ENCODE results near the gene EP300.
"Not testable (repeated sequence)": the region's sequence is repeated elsewhere in the genome, so short reads cannot be mapped to it uniquely, and the experiment has no call there.

EP300 gene

GRCh38 chr22:41092023-41092817, at the start of gene EP300:
Gene EP300 (plus strand): TSS chr22:41092592. CDS start chr22:41093005, 413 bp downstream.
- DNase-seq = peak; percentile 83

GRCh38 chr22:41043722-41044121, 48.7 kb upstream of the EP300 start:
- DNase-seq = no peak

GRCh38 chr22:41045575-41045974, 46.8 kb upstream of the EP300 start:
- not testable (repeated sequence) for DNase-seq

- no peak for DNase-seq
Measured at GRCh38 chr22:41047801-41048211, 44.6 kb upstream of the EP300 start.

- not testable (repeated sequence) for DNase-seq
Measured at GRCh38 chr22:41048345-41048744, 44.0 kb upstream of the EP300 start.

- no peak for DNase-seq
Measured at GRCh38 chr22:41048791-41049717, 43.3 kb upstream of the EP300 start.

GRCh38 chr22:41049795-41050194, 42.6 kb upstream of the EP300 start:
- not testable (repeated sequence) for DNase-seq

GRCh38 chr22:41050883-41051282, 41.5 kb upstream of the EP300 start:
- no peak for DNase-seq

- DNase-seq = no peak
Measured at GRCh38 chr22:41052661-41053490, 39.5 kb upstream of the EP300 start.

GRCh38 chr22:41057076-41057475, 35.3 kb upstream of the EP300 start:
- DNase-seq = no peak

GRCh38 chr22:41062146-41062545, 30.2 kb upstream of the EP300 start:
- no peak for DNase-seq

- DNase-seq = not testable (repeated sequence)
Measured at GRCh38 chr22:41064326-41064725, 28.1 kb upstream of the EP300 start.

GRCh38 chr22:41066341-41066740, 26.1 kb upstream of the EP300 start:
- not testable (repeated sequence) for DNase-seq

GRCh38 chr22:41067968-41068367, 24.4 kb upstream of the EP300 start:
- DNase-seq = not testable (repeated sequence)

- DNase-seq = no peak
Measured at GRCh38 chr22:41070665-41071331, 21.6 kb upstream of the EP300 start.

GRCh38 chr22:41074061-41074460, 18.3 kb upstream of the EP300 start:
- DNase-seq = no peak

GRCh38 chr22:41074466-41074865, 17.9 kb upstream of the EP300 start:
- DNase-seq = no peak

GRCh38 chr22:41074941-41075710, 17.3 kb upstream of the EP300 start:
- DNase-seq = no peak

- no peak for DNase-seq
Measured at GRCh38 chr22:41075946-41076345, 16.4 kb upstream of the EP300 start.

GRCh38 chr22:41076857-41077256, 15.5 kb upstream of the EP300 start:
- DNase-seq = no peak

- no peak for DNase-seq
Measured at GRCh38 chr22:41078931-41079330, 13.5 kb upstream of the EP300 start.

Measured in activated CD4-positive, CD25-positive, alpha-beta regulatory T cell treated with anti-CD3 and anti-CD28 coated beads, Interleukin-2, amount 50 U/mL, for 72 hours (primary cell).